ENCODE results near the gene ZNF253. TPM values are rescaled to one million over a fixed set of nuclear protein-coding genes. Genes with fewer than 3 reads are reported as not detected.

Gene ZNF253
- total and polyA plus RNA-seq, 9 of the 15 experiments (the other 6 are each of a cell fraction or from before 2014, with no cell fraction given), result 4.0 to 14.4 (median 7.5) TPM

GRCh38 chr19:19865750-19866610, at the start of gene ZNF253 (continued):
- no peak for TF ChIP-seq CHD7 (IDR thresholded peaks at IDR 0.05; ENCODE audit: low read depth, low read length)
- no peak for TF ChIP-seq HMGXB4 (CRISPR knock-in tag; IDR thresholded peaks at IDR 0.05)
- TF ChIP-seq SRF (CRISPR knock-in tag; IDR thresholded peaks at IDR 0.05), result no peak
- TF ChIP-seq RHOXF2B (CRISPR knock-in tag; conservative IDR thresholded peaks at IDR 0.05), result no peak
- TF ChIP-seq TOE1 (IDR thresholded peaks at IDR 0.05; ENCODE audit: borderline replicate concordance), result peak; percentile 71
- TF ChIP-seq TOE1 (CRISPR knock-in tag; IDR thresholded peaks at IDR 0.05; ENCODE audit: borderline replicate concordance, low read depth), result no peak
- TF ChIP-seq HBP1 (CRISPR knock-in tag; IDR thresholded peaks at IDR 0.05), result no peak
- no peak for TF ChIP-seq ID3 (CRISPR knock-in tag; IDR thresholded peaks at IDR 0.05)
- peak; percentile 48; the same call in 1 of the 2 replicates for TF ChIP-seq ID3 (tag; IDR thresholded peaks at IDR 0.05)
- TF ChIP-seq ZNF444 (CRISPR knock-in tag; IDR thresholded peaks at IDR 0.05), result no peak

Measured in K562 (cell line).